HepG2 (cell line): ENCODE data around the gene VPS52. TPM values are rescaled to one million over a fixed set of nuclear protein-coding genes. Genes with fewer than 3 reads are reported as not detected.

Experiments
- ASH2L ChIP-seq: fragments of 300-600, 200-600 bp; sonication (generic); IDR thresholded peaks from 2 replicates; pipeline ENCODE4 v1.7.0; 2017; ENCODE audit warnings: low read depth, mild to moderate bottlenecking, moderate library complexity, mixed read lengths, low read length; ENCODE audit not compliant: insufficient read length
- FOSL2 ChIP-seq: sonication (generic); formaldehyde crosslinking; IDR thresholded peaks from 2 replicates; pipeline ENCODE4 v1.4.0; 2020; ENCODE audit warnings: missing genetic modification reagents
- HBP1 ChIP-seq: IDR thresholded peaks from 2 replicates; pipeline ENCODE4 v1.6.1; 2016; ENCODE audit warnings: low read depth, control low read depth
- KLF12 ChIP-seq: sonication (generic); formaldehyde crosslinking; IDR thresholded peaks from 2 replicates; pipeline ENCODE4 v1.4.0; 2020; ENCODE audit warnings: missing genetic modification reagents, borderline replicate concordance
- MAF1 ChIP-seq: sonication (generic); formaldehyde crosslinking; IDR thresholded peaks from 2 replicates; pipeline ENCODE4 v1.5.0; 2020; ENCODE audit warnings: missing genetic modification reagents, borderline replicate concordance
- NR2F2 ChIP-seq: IDR thresholded peaks from 2 replicates; pipeline ENCODE4 v1.6.1; 2012; ENCODE audit warnings: low read depth, inconsistent platforms, borderline replicate concordance
- PHB2 ChIP-seq: fragments of 450-650 bp; IDR thresholded peaks from 2 replicates; pipeline ENCODE4 v1.6.1; 2018; ENCODE audit not compliant: partially characterized antibody
- RAD51 ChIP-seq: fragments of 450-650 bp; IDR thresholded peaks from 2 replicates; pipeline ENCODE4 v1.6.1; 2016; ENCODE audit warnings: borderline replicate concordance
- SCMH1 ChIP-seq: sonication (generic); formaldehyde crosslinking; IDR thresholded peaks from 2 replicates; pipeline ENCODE4 v1.9.0; 2021; ENCODE audit warnings: missing genetic modification reagents, mild to moderate bottlenecking, borderline replicate concordance
- XBP1 ChIP-seq: sonication (generic); formaldehyde crosslinking; IDR thresholded peaks from 2 replicates; pipeline ENCODE4 v1.5.0; 2020; ENCODE audit warnings: missing genetic modification reagents
- ZBTB20 ChIP-seq: sonication (generic); formaldehyde crosslinking; IDR thresholded peaks from 2 replicates; pipeline ENCODE4 v1.8.1; 2023; ENCODE audit warnings: missing genetic modification reagents, low read depth, mild to moderate bottlenecking, borderline replicate concordance
- ZBTB7B ChIP-seq: sonication (generic); formaldehyde crosslinking; IDR thresholded peaks from 2 replicates; pipeline ENCODE4 v1.4.0; 2020; ENCODE audit warnings: missing genetic modification reagents
- ZNF142 ChIP-seq: sonication (generic); formaldehyde crosslinking; IDR thresholded peaks from 2 replicates; pipeline ENCODE4 v1.4.0; 2020; ENCODE audit warnings: missing genetic modification reagents
- ZNF234 ChIP-seq: sonication (generic); formaldehyde crosslinking; conservative IDR thresholded peaks from 2 replicates; pipeline ENCODE4 v1.5.1; 2020; ENCODE audit warnings: mild to moderate bottlenecking, missing genetic modification reagents
- ZNF235 ChIP-seq: sonication (generic); formaldehyde crosslinking; IDR thresholded peaks from 2 replicates; pipeline ENCODE4 v1.8.1; 2023; ENCODE audit warnings: mild to moderate bottlenecking, missing genetic modification reagents, borderline replicate concordance
- ZNF335 ChIP-seq: sonication (generic); formaldehyde crosslinking; IDR thresholded peaks from 2 replicates; pipeline ENCODE4 v1.4.0; 2020; ENCODE audit warnings: missing genetic modification reagents
- ZNF496 ChIP-seq: sonication (generic); formaldehyde crosslinking; IDR thresholded peaks from 2 replicates; pipeline ENCODE4 v1.8.1; 2023; ENCODE audit warnings: mild to moderate bottlenecking, moderate library complexity, missing genetic modification reagents; ENCODE audit not compliant: insufficient replicate concordance
- ZNF513 ChIP-seq: sonication (generic); formaldehyde crosslinking; conservative IDR thresholded peaks from 2 replicates; pipeline ENCODE4 v1.5.0; 2020; ENCODE audit warnings: missing genetic modification reagents
- ZNF569 ChIP-seq: sonication (generic); formaldehyde crosslinking; IDR thresholded peaks from 2 replicates; pipeline ENCODE4 v1.5.0; 2020; ENCODE audit warnings: mild to moderate bottlenecking, missing genetic modification reagents, moderate library complexity, borderline replicate concordance
- ZNF616 ChIP-seq: sonication (generic); formaldehyde crosslinking; IDR thresholded peaks from 2 replicates; pipeline ENCODE4 v1.5.0; 2020; ENCODE audit warnings: low read depth, mild to moderate bottlenecking, missing genetic modification reagents
- polyA plus RNA-seq, 8 experiments: library from polyadenylated mRNA; depleted of rRNA in 3 of 8; stranded (reverse) in 7 of 8; unstranded in 1 of 8; fragments of >200 nt; fragmentation: Illumina TruSeq in 4 of 8; extraction: Trizol in 4 of 8; gene quantifications; 2 replicates each; pipeline versions ENCODE4 v1.2.1 to v1.2.3, GENCODE V29; 2011 to 2016; ENCODE audit warnings: low read depth in 4 of 8, missing spikeins in 1 of 8, mixed read lengths in 1 of 8; ENCODE audit not compliant: insufficient read depth in 1 of 8
- total RNA-seq, 5 experiments: library from RNA; depleted of rRNA; stranded (reverse); fragments of >200 nt; fragmentation: Illumina TruSeq; extraction: Trizol; gene quantifications; 2 replicates each; pipeline ENCODE4 v1.2.3, GENCODE V29; 2016; ENCODE audit warnings: low read depth in 1 of 5

VPS52 gene
- total and polyA plus RNA-seq, 2 of the 13 experiments (the other 11 are each of a cell fraction or from before 2014, with no cell fraction given) = 48.9 to 85.5 TPM

GRCh38 chr6:33299237-33299944 is 27.7 kb upstream of the VPS52 start (continued):
- 0 out of 2 replicates have a peak, but pooled peaks have one; percentile 80 for TF ChIP-seq ZNF569
- TF ChIP-seq PHB2 = no peak
- peak; percentile 76; the same call in 1 of the 2 replicates for TF ChIP-seq HBP1 (CRISPR knock-in tag)
- TF ChIP-seq FOSL2 (CRISPR knock-in tag) = peak; percentile 42
- peak; percentile 79; the same call in 1 of the 2 replicates for TF ChIP-seq ZNF142 (CRISPR knock-in tag)
- TF ChIP-seq XBP1 = peak; percentile 88
- TF ChIP-seq RAD51 = no peak
- TF ChIP-seq ZNF513 = no peak; the same call in 1 of the 2 replicates
- TF ChIP-seq ZNF496 (CRISPR knock-in tag) = no peak
- TF ChIP-seq ZNF234 (CRISPR knock-in tag) = no peak; the same call in 1 of the 2 replicates
- TF ChIP-seq KLF12 (CRISPR knock-in tag) = peak; percentile 37; the same call in 1 of the 2 replicates
- no peak for TF ChIP-seq SCMH1
- peak; percentile 26; the same call in 1 of the 2 replicates for TF ChIP-seq NR2F2
- no peak; the same call in 1 of the 2 replicates for TF ChIP-seq ZNF335 (CRISPR knock-in tag)
- no peak for TF ChIP-seq MAF1 (CRISPR knock-in tag)
- TF ChIP-seq ZNF235 (CRISPR knock-in tag) = 0 out of 2 replicates have a peak, but pooled peaks have one; percentile 95
- TF ChIP-seq ASH2L = peak; percentile 93
- TF ChIP-seq ZBTB7B = peak; percentile 38; the same call in 1 of the 2 replicates
- TF ChIP-seq ZNF616 (CRISPR knock-in tag) = peak; percentile 56
- peak; percentile 74 for TF ChIP-seq ZBTB20
